GM18870 (cell line): ENCODE measurements around the gene TRHDE.

ENCODE experiments used
- ATAC-seq: cut with Tn5 transposase; IDR thresholded peaks from one replicate; pipeline ENCODE4 v1.9.1; 2021; ENCODE audit warnings: moderate library complexity; ENCODE audit not compliant: unreplicated experiment

Gene TRHDE

GRCh38 chr12:72433298-72433697 is 161.1 kb downstream of the TRHDE start:
- ATAC-seq, result no peak

- no peak for ATAC-seq
Observed at GRCh38 chr12:72434999-72435398, 162.8 kb downstream of the TRHDE start.

- no peak for ATAC-seq
Observed at GRCh38 chr12:72442217-72442616, 170.0 kb downstream of the TRHDE start.

GRCh38 chr12:72444125-72444524 is 172.0 kb downstream of the TRHDE start:
- ATAC-seq, result no peak

GRCh38 chr12:72444566-72444965 is 172.4 kb downstream of the TRHDE start:
- ATAC-seq, result no peak

- ATAC-seq, result no peak
Observed at GRCh38 chr12:72448089-72448488, 175.9 kb downstream of the TRHDE start.

GRCh38 chr12:72448805-72449204 is 176.6 kb downstream of the TRHDE start:
- ATAC-seq, result no peak

GRCh38 chr12:72453066-72453465 is 180.9 kb downstream of the TRHDE start:
- no peak for ATAC-seq

GRCh38 chr12:72453550-72453949 is 181.4 kb downstream of the TRHDE start:
- no peak for ATAC-seq

GRCh38 chr12:72464471-72464870 is 192.3 kb downstream of the TRHDE start:
- no peak for ATAC-seq

GRCh38 chr12:72465155-72465554 is 193.0 kb downstream of the TRHDE start:
- no peak for ATAC-seq

- ATAC-seq, result no peak
Observed at GRCh38 chr12:72465940-72466630, 193.9 kb downstream of the TRHDE start.

GRCh38 chr12:72467985-72468384 is 195.8 kb downstream of the TRHDE start:
- no peak for ATAC-seq

- ATAC-seq, result no peak
Observed at GRCh38 chr12:72468505-72468904, 196.3 kb downstream of the TRHDE start.

GRCh38 chr12:72471806-72472205 is 199.6 kb downstream of the TRHDE start:
- no peak for ATAC-seq

GRCh38 chr12:72472350-72472749 is 200.2 kb downstream of the TRHDE start:
- no peak for ATAC-seq

GRCh38 chr12:72476301-72476700 is 204.1 kb downstream of the TRHDE start:
- no peak for ATAC-seq

GRCh38 chr12:72485017-72485701 is 213.0 kb downstream of the TRHDE start:
- ATAC-seq, result no peak

- no peak for ATAC-seq
Observed at GRCh38 chr12:72491426-72491825, 219.3 kb downstream of the TRHDE start.

- ATAC-seq, result no peak
Observed at GRCh38 chr12:72493407-72493806, 221.2 kb downstream of the TRHDE start.

GRCh38 chr12:72498354-72498753 is 226.2 kb downstream of the TRHDE start:
- no peak for ATAC-seq

- no peak for ATAC-seq
Observed at GRCh38 chr12:72499244-72499643, 227.1 kb downstream of the TRHDE start.

- ATAC-seq, result no peak
Observed at GRCh38 chr12:72502546-72502945, 230.4 kb downstream of the TRHDE start.
